ENCODE measurements around the gene OPCML.

OPCML gene

DNA sequence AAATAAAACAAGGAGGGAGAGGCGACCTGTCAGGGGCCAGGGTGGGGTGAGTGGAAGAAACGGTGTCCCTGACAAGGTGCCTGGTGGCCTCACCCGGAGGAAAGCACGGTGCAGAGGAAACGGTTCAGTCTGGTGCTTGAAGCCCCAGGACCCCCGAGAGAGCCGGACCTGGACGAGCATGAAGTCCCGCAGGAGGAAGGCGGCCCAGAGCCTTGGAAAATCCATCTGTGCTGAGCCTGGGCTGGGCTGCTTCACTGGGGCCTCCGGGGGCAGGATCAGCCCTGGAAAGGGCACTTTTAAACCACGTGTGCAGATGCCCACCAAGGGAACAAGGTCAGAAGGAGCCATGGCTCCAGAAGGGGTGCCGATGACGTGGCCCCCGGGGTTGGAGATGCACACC, 467.3 kb downstream of the OPCML start:
- H3K79me2 ChIP-seq (ENCODE audit: insufficient read depth, low read length), result no peaks in the 10 kb centered on the region
- no peaks in the 10 kb centered on the region for H3K36me3 ChIP-seq (ENCODE audit: low read length)
- no peaks in the 10 kb centered on the region for H3F3A ChIP-seq (ENCODE audit: insufficient read depth)
- no peak overlapping the region for H3K4me3 ChIP-seq (ENCODE audit: insufficient read depth, low read length, poor library complexity, severe bottlenecking)
- H3K27ac ChIP-seq (ENCODE audit: low read depth, low read length), result no peak overlapping the region
- TF ChIP-seq, protein P1, sequence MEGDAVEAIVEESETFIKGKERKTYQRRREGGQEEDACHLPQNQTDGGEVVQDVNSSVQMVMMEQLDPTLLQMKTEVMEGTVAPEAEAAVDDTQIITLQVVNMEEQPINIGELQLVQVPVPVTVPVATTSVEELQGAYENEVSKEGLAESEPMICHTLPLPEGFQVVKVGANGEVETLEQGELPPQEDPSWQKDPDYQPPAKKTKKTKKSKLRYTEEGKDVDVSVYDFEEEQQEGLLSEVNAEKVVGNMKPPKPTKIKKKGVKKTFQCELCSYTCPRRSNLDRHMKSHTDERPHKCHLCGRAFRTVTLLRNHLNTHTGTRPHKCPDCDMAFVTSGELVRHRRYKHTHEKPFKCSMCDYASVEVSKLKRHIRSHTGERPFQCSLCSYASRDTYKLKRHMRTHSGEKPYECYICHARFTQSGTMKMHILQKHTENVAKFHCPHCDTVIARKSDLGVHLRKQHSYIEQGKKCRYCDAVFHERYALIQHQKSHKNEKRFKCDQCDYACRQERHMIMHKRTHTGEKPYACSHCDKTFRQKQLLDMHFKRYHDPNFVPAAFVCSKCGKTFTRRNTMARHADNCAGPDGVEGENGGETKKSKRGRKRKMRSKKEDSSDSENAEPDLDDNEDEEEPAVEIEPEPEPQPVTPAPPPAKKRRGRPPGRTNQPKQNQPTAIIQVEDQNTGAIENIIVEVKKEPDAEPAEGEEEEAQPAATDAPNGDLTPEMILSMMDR (IDR thresholded peaks at IDR 0.05; ENCODE audit: insufficient read depth, low read length, poor library complexity, severe bottlenecking), result no peak
- TF ChIP-seq EZH2phosphoT487 (conservative IDR thresholded peaks at IDR 0.05; ENCODE audit: low read length), result no peak
- H2AFZ ChIP-seq (ENCODE audit: low read depth, low read length, severe bottlenecking), result no peak overlapping the region
- no peaks in the 10 kb centered on the region for H3K9me2 ChIP-seq (replicated peaks; ENCODE audit: insufficient read depth, low read length)
- no peak overlapping the region for H3K4me2 ChIP-seq (ENCODE audit: low read depth, low read length, poor library complexity, severe bottlenecking)
- no peak overlapping the region for H3K9ac ChIP-seq (ENCODE audit: low read length)
- no peaks in the 10 kb centered on the region for H4K20me1 ChIP-seq (ENCODE audit: low read depth, low read length)
- no peaks in the 10 kb centered on the region for H3K27me3 ChIP-seq (ENCODE audit: low read length)
- H3K9me3 ChIP-seq (ENCODE audit: insufficient read depth, low read length), result no peaks in the 10 kb centered on the region

DNA sequence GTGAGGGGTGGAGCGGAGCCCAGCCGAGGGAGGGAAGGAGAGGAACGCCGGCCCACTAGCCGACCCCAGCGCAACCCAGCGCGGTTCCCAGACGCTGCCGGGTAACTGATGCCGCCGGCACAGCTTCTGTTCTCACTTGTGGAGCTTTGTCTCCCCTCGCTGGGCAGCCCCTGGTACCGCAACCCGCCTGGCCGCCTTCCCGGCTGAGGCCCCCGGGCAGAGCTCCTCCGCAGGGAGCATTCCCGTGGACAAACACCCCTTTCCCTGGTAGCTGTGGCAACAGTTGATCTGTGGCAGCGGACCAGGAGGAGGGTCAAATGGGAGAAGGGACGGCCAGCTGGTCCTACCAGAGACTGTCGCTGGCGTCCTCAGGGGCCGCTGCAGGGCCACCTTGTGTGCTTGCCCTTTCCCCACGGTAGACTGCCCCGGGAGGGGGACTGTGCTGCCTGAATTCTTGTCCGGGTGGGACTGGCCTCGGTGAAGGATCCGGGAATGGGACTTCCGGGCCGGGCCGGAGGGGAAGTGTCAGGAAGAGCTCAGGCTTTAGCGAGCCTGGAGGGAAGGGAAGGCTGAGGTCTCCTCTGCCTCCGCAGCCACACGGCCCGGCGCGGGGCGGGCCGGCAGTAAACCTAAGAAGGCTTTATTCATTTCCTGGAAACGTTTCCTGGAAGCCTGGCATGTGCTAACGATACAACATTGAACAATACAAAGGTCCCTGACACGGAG, 468.0 kb downstream of the OPCML start:
- H3K9ac ChIP-seq (ENCODE audit: low read length), result no peak overlapping the region
- no peaks in the 10 kb centered on the region for H3K79me2 ChIP-seq (ENCODE audit: insufficient read depth, low read length)
- H3K27me3 ChIP-seq (ENCODE audit: low read length), result no peaks in the 10 kb centered on the region
- H3K9me3 ChIP-seq (ENCODE audit: insufficient read depth, low read length), result no peaks in the 10 kb centered on the region
- TF ChIP-seq, protein P1 (IDR thresholded peaks at IDR 0.05; ENCODE audit: insufficient read depth, low read length, poor library complexity, severe bottlenecking), result no peak
- TF ChIP-seq EZH2phosphoT487 (conservative IDR thresholded peaks at IDR 0.05; ENCODE audit: low read length), result no peak
- H3K36me3 ChIP-seq (ENCODE audit: low read length), result no peaks in the 10 kb centered on the region
- no peak overlapping the region for H3K27ac ChIP-seq (ENCODE audit: low read depth, low read length)
- no peaks in the 10 kb centered on the region for H3K9me2 ChIP-seq (replicated peaks; ENCODE audit: insufficient read depth, low read length)
- no peak overlapping the region for H3K4me3 ChIP-seq (ENCODE audit: insufficient read depth, low read length, poor library complexity, severe bottlenecking)
- no peak overlapping the region for H3K4me2 ChIP-seq (ENCODE audit: low read depth, low read length, poor library complexity, severe bottlenecking)
- H4K20me1 ChIP-seq (ENCODE audit: low read depth, low read length), result no peaks in the 10 kb centered on the region
- H2AFZ ChIP-seq (ENCODE audit: low read depth, low read length, severe bottlenecking), result no peak overlapping the region
- no peaks in the 10 kb centered on the region for H3F3A ChIP-seq (ENCODE audit: insufficient read depth)

DNA sequence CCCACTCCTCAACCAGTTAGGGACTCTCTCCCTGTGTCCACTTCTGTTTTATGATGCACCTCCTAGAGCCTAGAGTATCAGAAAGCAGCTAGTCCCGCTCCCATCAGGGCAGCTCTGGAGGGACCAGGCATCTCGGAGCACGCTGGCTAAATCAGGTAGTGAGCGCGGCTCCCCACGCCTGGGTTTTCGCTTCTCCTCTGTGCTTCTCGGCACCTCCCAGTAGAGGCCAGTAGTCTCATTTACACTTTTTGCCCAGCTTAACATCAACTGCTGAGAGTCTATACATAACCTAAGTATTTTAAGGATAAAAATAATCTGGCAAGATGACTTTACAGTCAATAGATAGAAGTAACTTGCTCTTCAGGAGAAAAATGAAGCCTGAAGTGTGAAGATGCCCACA, 473.8 kb downstream of the OPCML start:
- no peak overlapping the region for H2AFZ ChIP-seq (ENCODE audit: low read depth, low read length, severe bottlenecking)
- no peak for TF ChIP-seq EZH2phosphoT487 (conservative IDR thresholded peaks at IDR 0.05; ENCODE audit: low read length)
- TF ChIP-seq, protein P1 (IDR thresholded peaks at IDR 0.05; ENCODE audit: insufficient read depth, low read length, poor library complexity, severe bottlenecking), result no peak
- H3K4me3 ChIP-seq (ENCODE audit: insufficient read depth, low read length, poor library complexity, severe bottlenecking), result no peak overlapping the region
- no peak overlapping the region for H3K9ac ChIP-seq (ENCODE audit: low read length)
- H4K20me1 ChIP-seq (ENCODE audit: low read depth, low read length), result no peaks in the 10 kb centered on the region
- H3K4me2 ChIP-seq (ENCODE audit: low read depth, low read length, poor library complexity, severe bottlenecking), result no peak overlapping the region
- H3K36me3 ChIP-seq (ENCODE audit: low read length), result no peaks in the 10 kb centered on the region
- no peaks in the 10 kb centered on the region for H3K27me3 ChIP-seq (ENCODE audit: low read length)
- no peaks in the 10 kb centered on the region for H3K79me2 ChIP-seq (ENCODE audit: insufficient read depth, low read length)
- no peaks in the 10 kb centered on the region for H3K9me3 ChIP-seq (ENCODE audit: insufficient read depth, low read length)
- H3F3A ChIP-seq (ENCODE audit: insufficient read depth), result no peaks in the 10 kb centered on the region
- H3K27ac ChIP-seq (ENCODE audit: low read depth, low read length), result no peak overlapping the region
- H3K9me2 ChIP-seq (replicated peaks; ENCODE audit: insufficient read depth, low read length), result no peaks in the 10 kb centered on the region
